H9 (cell line): ENCODE data around the gene CDC25B. TPM values are rescaled to one million over a fixed set of nuclear protein-coding genes. Genes with fewer than 3 reads are reported as not detected.
A peak's percentile ranks its signal among the peaks of the same experiment; 100 is the strongest.

Source experiments
- DNase-seq: peaks from one replicate; pipeline ENCODE4 v3.0.0-alpha.2; 2017
- H2AFZ ChIP-seq: one replicate; pipeline ENCODE4 v1.6.1; 2013; ENCODE audit warnings: mild to moderate bottlenecking, low read length, control low read depth, moderate library complexity
- H2AK5ac ChIP-seq: 2 replicates; pipeline ENCODE4 v1.6.1; 2013; ENCODE audit warnings: low read length, control low read depth, mixed read lengths; ENCODE audit not compliant: insufficient read length
- H2BK120ac ChIP-seq: one replicate; pipeline ENCODE4 v1.6.1; 2013; ENCODE audit warnings: low read depth, mild to moderate bottlenecking, low read length, control low read depth, inconsistent platforms; ENCODE audit not compliant: poor library complexity, severe bottlenecking
- H2BK12ac ChIP-seq: 2 replicates; pipeline ENCODE4 v1.6.1; 2013; ENCODE audit warnings: low read length, control low read depth, mixed read lengths, low read depth; ENCODE audit not compliant: insufficient read length
- H2BK15ac ChIP-seq: 2 replicates; pipeline ENCODE4 v1.6.1; 2013; ENCODE audit warnings: low read depth, low read length, control low read depth
- H2BK20ac ChIP-seq: one replicate; pipeline ENCODE4 v1.6.1; 2013; ENCODE audit warnings: low read depth, mild to moderate bottlenecking, low read length, control low read depth, inconsistent platforms; ENCODE audit not compliant: poor library complexity, severe bottlenecking
- H2BK5ac ChIP-seq: 2 replicates; pipeline ENCODE4 v1.6.1; 2013; ENCODE audit warnings: low read length, control low read depth, mixed read lengths; ENCODE audit not compliant: insufficient read length
- H3K14ac ChIP-seq: 2 replicates; pipeline ENCODE4 v1.6.1; 2013; ENCODE audit warnings: low read length, control low read depth; ENCODE audit not compliant: insufficient read depth
- H3K18ac ChIP-seq: 2 replicates; pipeline ENCODE4 v1.6.1; 2013; ENCODE audit warnings: low read depth, mild to moderate bottlenecking, mixed read lengths, low read length, control low read depth; ENCODE audit not compliant: insufficient read length
- H3K23ac ChIP-seq: 2 replicates; pipeline ENCODE4 v1.6.1; 2013; ENCODE audit warnings: low read length, control low read depth, mixed read lengths, low read depth; ENCODE audit not compliant: insufficient read length
- H3K23me2 ChIP-seq: 2 replicates; pipeline ENCODE4 v1.6.1; 2013; ENCODE audit warnings: low read depth, mild to moderate bottlenecking, mixed read lengths, low read length, control low read depth; ENCODE audit not compliant: insufficient read length, poor library complexity, severe bottlenecking
- H3K27ac ChIP-seq: 2 replicates; pipeline ENCODE4 v1.5.1; 2013; ENCODE audit warnings: low read length, control low read depth, mixed read lengths, low read depth; ENCODE audit not compliant: insufficient read length
- H3K27me3 ChIP-seq: 2 replicates; pipeline ENCODE4 v1.6.1; 2013; ENCODE audit warnings: low read length, control low read depth, inconsistent platforms; ENCODE audit not compliant: insufficient read depth
- H3K4ac ChIP-seq: 2 replicates; pipeline ENCODE4 v1.6.1; 2013; ENCODE audit warnings: low read depth, mild to moderate bottlenecking, control low read depth, inconsistent platforms, low read length, moderate library complexity
- H3K4me1 ChIP-seq: 2 replicates; pipeline ENCODE4 v1.6.1; 2013; ENCODE audit warnings: low read length, control low read depth, inconsistent platforms; ENCODE audit not compliant: insufficient read depth
- H3K4me2 ChIP-seq: 2 replicates; pipeline ENCODE4 v1.6.1; 2013; ENCODE audit warnings: low read length, control low read depth, mixed read lengths; ENCODE audit not compliant: insufficient read length, insufficient read depth
- H3K56ac ChIP-seq: 2 replicates; pipeline ENCODE4 v1.6.1; 2013; ENCODE audit warnings: low read depth, mild to moderate bottlenecking, mixed read lengths, low read length, control low read depth; ENCODE audit not compliant: insufficient read length
- H3K79me1 ChIP-seq: 2 replicates; pipeline ENCODE4 v1.6.1; 2013; ENCODE audit warnings: low read depth, mild to moderate bottlenecking, moderate library complexity, low read length, control low read depth, inconsistent platforms; ENCODE audit not compliant: insufficient read depth, poor library complexity, severe bottlenecking
- H3K79me2 ChIP-seq: 2 replicates; pipeline ENCODE4 v1.6.1; 2013; ENCODE audit warnings: low read length, control low read depth, inconsistent platforms; ENCODE audit not compliant: insufficient read depth
- H3K9ac ChIP-seq: 2 replicates; pipeline ENCODE4 v1.6.1; 2013; ENCODE audit warnings: low read length, control low read depth, mixed read lengths; ENCODE audit not compliant: insufficient read length; ENCODE audit errors: extremely low read depth
- H3K9me3 ChIP-seq: one replicate; pipeline ENCODE4 v1.6.1; 2013; ENCODE audit warnings: low read depth, low read length, inconsistent platforms; ENCODE audit not compliant: control insufficient read depth
- H3T11ph ChIP-seq: one replicate; pipeline ENCODE4 v1.6.1; 2013; ENCODE audit warnings: mild to moderate bottlenecking, low read length, control low read depth, inconsistent platforms
- H4K20me1 ChIP-seq: one replicate; pipeline ENCODE4 v1.6.1; 2013; ENCODE audit not compliant: control insufficient read depth, insufficient read length, insufficient read depth
- H4K5ac ChIP-seq: 2 replicates; pipeline ENCODE4 v1.6.1; 2013; ENCODE audit warnings: low read depth, mild to moderate bottlenecking, mixed read lengths, low read length, control low read depth; ENCODE audit not compliant: insufficient read length
- H4K8ac ChIP-seq: replicated peaks from 2 replicates; pipeline ENCODE4 v1.6.1; 2013; ENCODE audit warnings: low read length, control low read depth, mixed read lengths, low read depth; ENCODE audit not compliant: insufficient read length
- H4K91ac ChIP-seq: 2 replicates; pipeline ENCODE4 v1.6.1; 2013; ENCODE audit warnings: low read depth, mild to moderate bottlenecking, moderate library complexity, mixed read lengths, low read length, control low read depth; ENCODE audit not compliant: insufficient read length
- H3K27ac Mint-ChIP-seq, 3 experiments: 2 replicates in 2 of 3; 3 replicates in 1 of 3; pipeline ENCODE4 v1.8.0; 2020 to 2021; ENCODE audit warnings: mixed read lengths in 3 of 3, mild to moderate bottlenecking in 1 of 3, moderate library complexity in 1 of 3
- H3K27me3 Mint-ChIP-seq: 2 replicates; pipeline ENCODE4 v1.8.0; 2021; ENCODE audit warnings: low read depth, mild to moderate bottlenecking, moderate library complexity, mixed read lengths
- H3K36me3 Mint-ChIP-seq, 3 experiments: 2 replicates in 2 of 3; 3 replicates in 1 of 3; pipeline ENCODE4 v1.8.0; 2020 to 2021; ENCODE audit warnings: low read depth in 3 of 3, mixed read lengths in 3 of 3; ENCODE audit not compliant: insufficient read depth in 1 of 3
- H3K4me1 Mint-ChIP-seq, 2 experiments: 2 replicates each; pipeline ENCODE4 v1.8.0; 2020; ENCODE audit warnings: mixed read lengths in 2 of 2
- H3K4me3 Mint-ChIP-seq, 2 experiments: 2 replicates in 1 of 2; 3 replicates in 1 of 2; pipeline ENCODE4 v1.8.0; 2020 to 2021; ENCODE audit warnings: mild to moderate bottlenecking in 2 of 2, mixed read lengths in 2 of 2, moderate library complexity in 1 of 2
- H3K9me3 Mint-ChIP-seq, 2 experiments: 2 replicates in 1 of 2; 3 replicates in 1 of 2; pipeline ENCODE4 v1.8.0; 2020; ENCODE audit warnings: mild to moderate bottlenecking in 2 of 2, mixed read lengths in 2 of 2, moderate library complexity in 1 of 2
- WGBS: extraction: QIAGEN DNeasy Blood & Tissue Kit; methylation state at CpG from one replicate; pipeline ENCODE4 v1.1.7; 2013; ENCODE audit warnings: missing lambda C conversion rate, low lambda C conversion rate, mixed read lengths; ENCODE audit not compliant: insufficient read length; ENCODE audit errors: extremely low coverage; 5-methylcytosine and 5-hydroxymethylcytosine counted together
- total RNA-seq: library from RNA; stranded (reverse); gene quantifications from 2 replicates; pipeline ENCODE4 v1.2.1, GENCODE V29; 2021
- TF ChIP-seq, protein P1 (sequence below): fragments of 200-600 bp; sonication (generic); conservative IDR thresholded peaks from 3 replicates; pipeline ENCODE4 v1.8.0; 2021; ENCODE audit warnings: antibody characterized with exemption, mild to moderate bottlenecking

CDC25B gene
- total RNA-seq, 1 experiment from 2014 or later, result 24.0 TPM

- Histone ChIP-seq H2BK5ac (no peak overlapping the region), H3K9me3 (no peaks in the 10 kb centered on the region), H2BK120ac (no peak overlapping the region), H2AFZ (no peak overlapping the region), H3K56ac (no peak overlapping the region), H3K27ac (no peak overlapping the region), H4K5ac (no peak overlapping the region), H3K14ac (no peak overlapping the region), H3K4me1 (no peaks in the 10 kb centered on the region), H2BK15ac (no peak overlapping the region), H3K4me2 (no peak overlapping the region), H3T11ph (no peak overlapping the region), H4K91ac (no peak overlapping the region), H3K23ac (no peak overlapping the region), H4K20me1 (no peaks in the 10 kb centered on the region), H2BK20ac (no peak overlapping the region), H3K4ac (no peak overlapping the region), H2BK12ac (no peak overlapping the region), H3K18ac (no peak overlapping the region), H2AK5ac (no peak overlapping the region), H3K9ac (no peak overlapping the region), H3K79me1 (peaks cover 3% of the 10 kb centered on the region), H3K23me2 (peaks cover 2% of the 10 kb centered on the region), H3K27me3 (no peaks in the 10 kb centered on the region), H4K8ac (no peak overlapping the region), H3K79me2 (no peaks in the 10 kb centered on the region)
- H3K4me1 Mint-ChIP-seq, result peaks cover 0 to 6% of the 10 kb centered on the region in 2 experiments
- H3K27ac Mint-ChIP-seq, result peak overlapping the region in 2 of 3 experiments; percentile 10 to 44; a peak in 1 of 7 replicates
- no peaks in the 10 kb centered on the region for H3K27me3 Mint-ChIP-seq
- DNase-seq, result no peak
- no peak overlapping the region for H3K4me3 Mint-ChIP-seq
- WGBS, result no CpG with 5 or more reads among the region's 10 CpGs
- peaks cover 21 to 26% (median 25%) of the 10 kb centered on the region in 3 experiments; a peak in 6 of 7 replicates for H3K36me3 Mint-ChIP-seq
- H3K9me3 Mint-ChIP-seq, result no peaks in the 10 kb centered on the region
- TF ChIP-seq, protein P1, sequence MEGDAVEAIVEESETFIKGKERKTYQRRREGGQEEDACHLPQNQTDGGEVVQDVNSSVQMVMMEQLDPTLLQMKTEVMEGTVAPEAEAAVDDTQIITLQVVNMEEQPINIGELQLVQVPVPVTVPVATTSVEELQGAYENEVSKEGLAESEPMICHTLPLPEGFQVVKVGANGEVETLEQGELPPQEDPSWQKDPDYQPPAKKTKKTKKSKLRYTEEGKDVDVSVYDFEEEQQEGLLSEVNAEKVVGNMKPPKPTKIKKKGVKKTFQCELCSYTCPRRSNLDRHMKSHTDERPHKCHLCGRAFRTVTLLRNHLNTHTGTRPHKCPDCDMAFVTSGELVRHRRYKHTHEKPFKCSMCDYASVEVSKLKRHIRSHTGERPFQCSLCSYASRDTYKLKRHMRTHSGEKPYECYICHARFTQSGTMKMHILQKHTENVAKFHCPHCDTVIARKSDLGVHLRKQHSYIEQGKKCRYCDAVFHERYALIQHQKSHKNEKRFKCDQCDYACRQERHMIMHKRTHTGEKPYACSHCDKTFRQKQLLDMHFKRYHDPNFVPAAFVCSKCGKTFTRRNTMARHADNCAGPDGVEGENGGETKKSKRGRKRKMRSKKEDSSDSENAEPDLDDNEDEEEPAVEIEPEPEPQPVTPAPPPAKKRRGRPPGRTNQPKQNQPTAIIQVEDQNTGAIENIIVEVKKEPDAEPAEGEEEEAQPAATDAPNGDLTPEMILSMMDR, result no peak
These were observed 35.3 kb upstream of the CDC25B start for GRCh38 chr20:3760655-3761348.
